Mesenchymal stem cell (in vitro differentiated cells and primary cell): Measurements from ENCODE around the gene SV2C.
"Not testable (repeated sequence)": the region's sequence is repeated elsewhere in the genome, so short reads cannot be mapped to it uniquely, and the experiment has no call there.

Source experiments
- DNase-seq: peaks from one replicate; pipeline ENCODE4 v3.0.0-alpha.2; 2013
- H2AFZ ChIP-seq: one replicate; pipeline ENCODE4 v1.6.1; 2013; ENCODE audit warnings: low read depth, mild to moderate bottlenecking, control low read depth, inconsistent platforms, low read length, moderate library complexity
- H2AK5ac ChIP-seq: 2 replicates; pipeline ENCODE4 v1.6.1; 2013; ENCODE audit warnings: low read length, moderate library complexity, mild to moderate bottlenecking, inconsistent platforms; ENCODE audit not compliant: severe bottlenecking
- H2BK120ac ChIP-seq: one replicate; pipeline ENCODE4 v1.6.1; 2013; ENCODE audit warnings: low read depth, mild to moderate bottlenecking, inconsistent platforms, low read length, moderate library complexity
- H2BK12ac ChIP-seq, 2 experiments: one replicate each; pipeline ENCODE4 v1.6.1; 2013; ENCODE audit warnings: inconsistent platforms in 2 of 2, low read length in 2 of 2, mild to moderate bottlenecking in 2 of 2, moderate library complexity in 2 of 2, control low read depth in 1 of 2
- H2BK15ac ChIP-seq: one replicate; pipeline ENCODE4 v1.6.1; 2013; ENCODE audit warnings: mild to moderate bottlenecking, low read depth, inconsistent platforms; ENCODE audit not compliant: poor library complexity, severe bottlenecking
- H2BK5ac ChIP-seq: 2 replicates; pipeline ENCODE4 v1.6.1; 2013; ENCODE audit warnings: low read depth, mild to moderate bottlenecking, low read length, control low read depth, inconsistent platforms; ENCODE audit not compliant: poor library complexity, severe bottlenecking
- H3K14ac ChIP-seq, 2 experiments: one replicate each; pipeline ENCODE4 v1.6.1; 2013; ENCODE audit warnings: inconsistent platforms in 2 of 2, low read length in 2 of 2, control low read depth in 1 of 2, mild to moderate bottlenecking in 1 of 2, moderate library complexity in 1 of 2
- H3K18ac ChIP-seq, 2 experiments: one replicate each; pipeline ENCODE4 v1.6.1; 2013; ENCODE audit warnings: inconsistent platforms in 2 of 2, low read length in 2 of 2, control low read depth in 1 of 2, low read depth in 1 of 2, mild to moderate bottlenecking in 1 of 2
- H3K23ac ChIP-seq, 2 experiments: one replicate each; pipeline ENCODE4 v1.6.1; 2013; ENCODE audit warnings: inconsistent platforms in 2 of 2, low read length in 2 of 2, mild to moderate bottlenecking in 2 of 2, moderate library complexity in 2 of 2, control low read depth in 1 of 2
- H3K27ac ChIP-seq: 2 replicates; pipeline ENCODE4 v1.5.1; 2013; ENCODE audit warnings: mild to moderate bottlenecking, moderate library complexity, low read length, control low read depth, inconsistent platforms; ENCODE audit not compliant: poor library complexity, severe bottlenecking
- H3K27me3 ChIP-seq, 2 experiments: 2 replicates each; pipeline versions ENCODE4 v1.6.1 to v1.7.0; 2013; ENCODE audit warnings: low read length in 2 of 2, mild to moderate bottlenecking in 2 of 2, moderate library complexity in 2 of 2, control low read depth in 1 of 2, inconsistent platforms in 1 of 2; ENCODE audit not compliant: control insufficient read depth in 1 of 2, insufficient read depth in 1 of 2
- H3K36me3 ChIP-seq, 2 experiments: 2 replicates each; pipeline versions ENCODE4 v1.6.1 to v1.7.0; 2013; ENCODE audit warnings: low read length in 2 of 2, control low read depth in 1 of 2, inconsistent platforms in 1 of 2, low read depth in 1 of 2, mild to moderate bottlenecking in 1 of 2; ENCODE audit not compliant: insufficient read depth in 2 of 2, control insufficient read depth in 1 of 2
- H3K4ac ChIP-seq, 2 experiments: one replicate each; pipeline ENCODE4 v1.6.1; 2013; ENCODE audit warnings: inconsistent platforms in 2 of 2, low read length in 2 of 2, mild to moderate bottlenecking in 2 of 2, moderate library complexity in 2 of 2, control low read depth in 1 of 2, low read depth in 1 of 2
- H3K4me1 ChIP-seq: 2 replicates; pipeline ENCODE4 v1.6.1; 2013; ENCODE audit warnings: low read depth, low read length, control low read depth; ENCODE audit not compliant: control insufficient read depth, insufficient read depth
- H3K4me2 ChIP-seq: 2 replicates; pipeline ENCODE4 v1.6.1; 2013; ENCODE audit warnings: low read length, mild to moderate bottlenecking, inconsistent platforms; ENCODE audit not compliant: poor library complexity, severe bottlenecking
- H3K4me3 ChIP-seq, 2 experiments: 2 replicates each; pipeline versions ENCODE4 v1.5.1 to v1.7.0; 2013; ENCODE audit warnings: low read length in 2 of 2, mild to moderate bottlenecking in 2 of 2, control low read depth in 1 of 2, low read depth in 1 of 2; ENCODE audit not compliant: insufficient read depth in 1 of 2
- H3K79me1 ChIP-seq: replicated peaks from 2 replicates; pipeline ENCODE4 v1.6.1; 2013; ENCODE audit warnings: mild to moderate bottlenecking, control low read depth, low read length, inconsistent platforms; ENCODE audit not compliant: poor library complexity, severe bottlenecking
- H3K9ac ChIP-seq: 2 replicates; pipeline ENCODE4 v1.7.0; 2013; ENCODE audit warnings: mild to moderate bottlenecking, low read length, moderate library complexity
- H3K9me3 ChIP-seq: 2 replicates; pipeline ENCODE4 v1.7.0; 2013; ENCODE audit warnings: mild to moderate bottlenecking, low read length; ENCODE audit not compliant: control insufficient read depth
- H4K8ac ChIP-seq: one replicate; pipeline ENCODE4 v1.6.1; 2013; ENCODE audit warnings: inconsistent platforms, mild to moderate bottlenecking, low read length, moderate library complexity
- H4K91ac ChIP-seq: one replicate; pipeline ENCODE4 v1.6.1; 2013; ENCODE audit warnings: mild to moderate bottlenecking, low read length, inconsistent platforms
- WGBS: methylation state at CpG from one replicate; pipeline ENCODE4 v1.1.7; 2013; ENCODE audit warnings: mixed read lengths; 5-methylcytosine and 5-hydroxymethylcytosine counted together

Gene SV2C

GRCh38 chr5:76299592-76299991 lies 216.4 kb downstream of the SV2C start:
- Histone ChIP-seq H4K91ac (no peak overlapping the region), H3K79me1 (no peaks in the 10 kb centered on the region), H3K23ac (no peak overlapping the region), H4K8ac (no peak overlapping the region), H2AFZ (no peak overlapping the region), H2BK12ac (no peak overlapping the region), H3K4me1 (peaks cover 1% of the 10 kb centered on the region), H3K27me3 (peaks cover 0 to 3% of the 10 kb centered on the region in 2 experiments), H2BK120ac (no peak overlapping the region), H3K14ac (no peak overlapping the region), H3K9me3 (no peaks in the 10 kb centered on the region), H3K4me3 (no peak overlapping the region), H2AK5ac (no peak overlapping the region), H3K9ac (no peak overlapping the region), H3K27ac (no peak overlapping the region), H3K18ac (no peak overlapping the region), H2BK15ac (no peak overlapping the region), H2BK5ac (no peak overlapping the region), H3K36me3 (no peaks in the 10 kb centered on the region), H3K4ac (no peak overlapping the region), H3K4me2 (no peak overlapping the region)
- no peak for DNase-seq
- WGBS: 81% methylated on average over 2 of the region's 2 CpGs

DNA sequence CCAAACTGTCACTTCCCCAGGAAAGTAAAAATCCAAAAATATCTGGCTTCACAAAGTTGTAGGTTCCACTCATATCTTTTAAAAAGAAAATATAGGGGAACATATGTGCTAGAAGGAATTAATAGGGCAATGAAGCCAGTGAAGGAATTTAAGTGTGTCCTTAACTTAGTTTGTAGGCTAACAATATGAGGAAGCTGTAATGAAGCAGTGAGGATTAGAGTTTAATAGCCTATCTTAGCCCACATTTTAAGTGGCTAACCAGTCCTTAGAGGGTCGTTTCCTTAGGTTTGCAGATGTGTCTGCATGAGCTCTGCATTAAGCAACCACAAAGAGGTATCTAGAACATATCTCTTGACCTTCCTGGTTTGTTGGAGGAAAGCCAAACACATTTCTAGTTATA lies 218.7 kb downstream of the SV2C start:
- H2AK5ac ChIP-seq, H3K4me2 ChIP-seq, DNase-seq, H2BK12ac ChIP-seq, H4K8ac ChIP-seq, H3K36me3 ChIP-seq, H3K4me3 ChIP-seq, H4K91ac ChIP-seq, H3K4ac ChIP-seq, H2AFZ ChIP-seq, H3K14ac ChIP-seq, H3K18ac ChIP-seq, H2BK120ac ChIP-seq, H3K4me1 ChIP-seq, H2BK15ac ChIP-seq, H3K9me3 ChIP-seq, H3K79me1 ChIP-seq, H3K9ac ChIP-seq, H2BK5ac ChIP-seq, H3K27ac ChIP-seq, H3K23ac ChIP-seq, H3K27me3 ChIP-seq: not testable (repeated sequence)
- no CpG with 5 or more reads among the region's 1 CpG for WGBS

DNA sequence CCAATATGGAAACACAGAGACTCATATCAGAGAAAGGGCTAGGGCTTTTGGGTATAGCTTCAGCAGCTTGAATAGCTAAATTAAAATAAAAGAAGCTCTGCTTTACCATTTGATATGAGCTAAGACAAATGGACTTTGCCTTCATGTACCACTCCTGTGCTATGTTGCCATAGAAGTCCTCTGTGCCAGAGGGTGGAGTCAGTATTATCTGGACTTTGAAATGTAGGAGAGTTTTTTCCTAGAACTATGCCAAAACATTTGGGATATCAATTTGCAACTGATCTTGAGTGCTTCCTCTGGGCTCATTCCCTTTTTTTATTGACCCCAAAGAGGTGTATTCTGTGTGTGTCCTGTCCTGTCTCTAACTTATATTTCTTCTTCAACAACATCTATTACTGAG lies 219.5 kb downstream of the SV2C start:
- not testable (repeated sequence) for H2BK12ac ChIP-seq, DNase-seq, H2AK5ac ChIP-seq, H3K14ac ChIP-seq, H3K4me3 ChIP-seq, H3K9me3 ChIP-seq, H3K9ac ChIP-seq, H2AFZ ChIP-seq, H3K36me3 ChIP-seq, H3K4ac ChIP-seq, H3K79me1 ChIP-seq, H3K4me2 ChIP-seq, H3K27ac ChIP-seq, H3K4me1 ChIP-seq, H4K91ac ChIP-seq, H3K18ac ChIP-seq, H2BK120ac ChIP-seq, H2BK5ac ChIP-seq, H4K8ac ChIP-seq, H3K23ac ChIP-seq, H2BK15ac ChIP-seq
- peaks cover 0 to 13% of the 10 kb centered on the region in 2 experiments for H3K27me3 ChIP-seq

- Histone ChIP-seq H2AFZ (no peak overlapping the region), H2AK5ac (no peak overlapping the region), H2BK15ac (no peak overlapping the region), H4K91ac (no peak overlapping the region), H3K4me1 (no peaks in the 10 kb centered on the region), H3K9ac (no peak overlapping the region), H2BK12ac (no peak overlapping the region), H2BK5ac (no peak overlapping the region), H3K27ac (no peak overlapping the region), H3K79me1 (no peaks in the 10 kb centered on the region), H3K9me3 (no peaks in the 10 kb centered on the region), H2BK120ac (no peak overlapping the region), H3K4me3 (no peak overlapping the region), H3K23ac (no peak overlapping the region), H4K8ac (no peak overlapping the region), H3K4me2 (no peak overlapping the region), H3K14ac (peak overlapping the region in 1 of 2 experiments; percentile 74), H3K18ac (no peak overlapping the region), H3K36me3 (no peaks in the 10 kb centered on the region), H3K27me3 (peaks cover 0 to 13% of the 10 kb centered on the region in 2 experiments), H3K4ac (no peak overlapping the region)
- DNase-seq: no peak
- WGBS: 83% methylated on average over 6 of the region's 7 CpGs
These were observed 220.7 kb downstream of the SV2C start for GRCh38 chr5:76303921-76304320.
